CD4-positive, CD25-positive, alpha-beta regulatory T cell (primary cell): ENCODE results near the gene LAMA3. TPM values are rescaled to one million over a fixed set of nuclear protein-coding genes. Genes with fewer than 3 reads are reported as not detected.

ENCODE experiments used
- ATAC-seq, 2 donors: fragments of 150-1000 bp; cut with Tn5 transposase; one replicate each; pipeline ENCODE4 v1.10.0; 2021; ENCODE audit warnings: low read depth in 2 of 2, moderate number of reproducible peaks in 2 of 2, moderate library complexity in 1 of 2
- DNase-seq, 3 donors: peaks; one replicate each; pipeline versions ENCODE4 v3.0.0 to v3.0.0-alpha.2; 2012 to 2022; ENCODE audit warnings: mixed read lengths in 1 of 3
- H3K27ac ChIP-seq: one replicate; pipeline ENCODE4 v1.7.0; 2013; ENCODE audit warnings: mild to moderate bottlenecking, low read length; ENCODE audit not compliant: insufficient read depth, poor library complexity, severe bottlenecking
- H3K27me3 ChIP-seq: one replicate; pipeline ENCODE4 v1.7.0; 2013; ENCODE audit warnings: low read length; ENCODE audit not compliant: control insufficient read depth, insufficient read depth
- H3K36me3 ChIP-seq: one replicate; pipeline ENCODE4 v1.7.0; 2013; ENCODE audit warnings: mild to moderate bottlenecking, low read length, moderate library complexity; ENCODE audit not compliant: control insufficient read depth, insufficient read depth
- H3K4me1 ChIP-seq: 2 replicates; pipeline ENCODE4 v1.7.0; 2013; ENCODE audit warnings: mild to moderate bottlenecking, low read length; ENCODE audit not compliant: insufficient read depth, control insufficient read depth, poor library complexity, severe bottlenecking
- H3K4me3 ChIP-seq: one replicate; pipeline ENCODE4 v1.7.0; 2013; ENCODE audit warnings: low read depth, mild to moderate bottlenecking, low read length, moderate library complexity
- H3K9me3 ChIP-seq, 2 experiments: 1 replicate in 1 of 2; 2 replicates in 1 of 2; pipeline ENCODE4 v1.7.0; 2013; ENCODE audit warnings: low read length in 2 of 2, mild to moderate bottlenecking in 1 of 2, moderate library complexity in 1 of 2; ENCODE audit not compliant: control insufficient read depth in 2 of 2
- H3K27ac Mint-ChIP-seq, 3 donors: one replicate each; pipeline ENCODE4 v1.8.0; 2020 to 2022; ENCODE audit warnings: mild to moderate bottlenecking in 3 of 3, mixed read lengths in 3 of 3, moderate library complexity in 2 of 3
- H3K27me3 Mint-ChIP-seq: one replicate; pipeline ENCODE4 v1.8.0; 2022; ENCODE audit warnings: mild to moderate bottlenecking, mixed read lengths
- H3K36me3 Mint-ChIP-seq: one replicate; pipeline ENCODE4 v1.8.0; 2020; ENCODE audit warnings: mixed read lengths
- H3K4me1 Mint-ChIP-seq, 4 donors: one replicate each; pipeline ENCODE4 v1.8.0; 2020 to 2022; ENCODE audit warnings: mixed read lengths in 4 of 4, mild to moderate bottlenecking in 1 of 4
- H3K4me3 Mint-ChIP-seq, 4 donors: one replicate each; pipeline ENCODE4 v1.8.0; 2020 to 2022; ENCODE audit warnings: mild to moderate bottlenecking in 4 of 4, mixed read lengths in 4 of 4, moderate library complexity in 3 of 4
- H3K9me3 Mint-ChIP-seq, 7 donors: one replicate each; pipeline ENCODE4 v1.8.0; 2020 to 2022; ENCODE audit warnings: mixed read lengths in 7 of 7, mild to moderate bottlenecking in 3 of 7, moderate library complexity in 2 of 7
- polyA plus RNA-seq, 4 donors: library from polyadenylated mRNA; unstranded; fragments of 300-500 nt; fragmentation: Illumina TruSeq; gene quantifications; one replicate each; pipeline ENCODE4 v1.2.3, GENCODE V29; 2021
- total RNA-seq: library from RNA; stranded (reverse); gene quantifications from one replicate; pipeline ENCODE4 v1.2.3, GENCODE V29; 2022

Gene LAMA3
- total and polyA plus RNA-seq, 5 donors from 2014 or later, result 0.31 TPM; not detected in 4

DNA sequence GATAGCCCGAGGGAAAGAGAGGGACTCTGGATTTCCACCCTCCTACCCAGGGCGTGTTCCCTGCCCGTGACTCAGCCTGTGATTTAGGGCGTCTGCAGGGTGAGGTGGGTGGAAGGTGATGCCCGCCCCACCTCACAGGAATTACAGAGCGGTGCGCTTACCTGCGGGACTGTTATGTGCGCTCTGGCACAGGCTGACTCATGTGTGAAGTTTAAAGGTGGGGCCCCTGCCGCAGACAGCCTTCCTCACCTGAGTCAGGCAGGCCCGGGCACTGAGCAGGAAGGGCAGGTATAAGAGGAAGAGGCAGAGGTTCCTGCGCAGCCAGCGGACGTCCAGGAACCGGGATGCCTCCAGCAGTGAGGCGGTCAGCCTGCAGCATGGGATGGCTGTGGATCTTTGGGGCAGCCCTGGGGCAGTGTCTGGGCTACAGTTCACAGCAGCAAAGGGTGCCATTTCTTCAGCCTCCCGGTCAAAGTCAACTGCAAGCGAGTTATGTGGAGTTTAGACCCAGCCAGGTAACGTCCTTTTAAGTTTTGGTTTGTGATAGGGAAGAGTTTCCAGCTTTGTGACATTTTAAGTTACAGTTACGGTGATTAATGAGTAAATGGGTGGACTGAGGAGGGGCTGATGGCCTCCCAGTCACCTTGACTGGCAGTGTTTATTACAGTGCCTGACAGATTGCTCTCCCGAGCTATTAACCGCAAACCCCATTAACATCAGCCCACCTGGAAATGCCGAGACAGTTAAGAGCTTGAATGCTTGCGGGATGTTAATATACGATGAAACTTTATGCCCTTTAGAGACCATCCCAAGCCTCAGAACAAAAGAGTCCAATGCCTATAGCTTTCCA lies 183.7 kb downstream of the LAMA3 start:
- ATAC-seq (no peak), DNase-seq (no peak)
- H3K9me3 ChIP-seq, result no peaks in the 10 kb centered on the region
- H3K9me3 Mint-ChIP-seq, result no peaks in the 10 kb centered on the region
- H3K4me3 Mint-ChIP-seq, result peak overlapping the region in 2 of 4 donors; percentile 19 to 79
- H3K4me1 ChIP-seq, result peaks cover 17% of the 10 kb centered on the region
- H3K27me3 Mint-ChIP-seq, result no peaks in the 10 kb centered on the region
- H3K4me3 ChIP-seq, result no peak overlapping the region
- H3K27ac Mint-ChIP-seq, result peak overlapping the region in 2 of 3 donors; percentile 87 to 89
- peaks cover 11 to 35% (median 18%) of the 10 kb centered on the region in 4 donors for H3K4me1 Mint-ChIP-seq
- no peaks in the 10 kb centered on the region for H3K27me3 ChIP-seq
- no peaks in the 10 kb centered on the region for H3K36me3 ChIP-seq
- no peak overlapping the region for H3K27ac ChIP-seq
- no peaks in the 10 kb centered on the region for H3K36me3 Mint-ChIP-seq

DNA sequence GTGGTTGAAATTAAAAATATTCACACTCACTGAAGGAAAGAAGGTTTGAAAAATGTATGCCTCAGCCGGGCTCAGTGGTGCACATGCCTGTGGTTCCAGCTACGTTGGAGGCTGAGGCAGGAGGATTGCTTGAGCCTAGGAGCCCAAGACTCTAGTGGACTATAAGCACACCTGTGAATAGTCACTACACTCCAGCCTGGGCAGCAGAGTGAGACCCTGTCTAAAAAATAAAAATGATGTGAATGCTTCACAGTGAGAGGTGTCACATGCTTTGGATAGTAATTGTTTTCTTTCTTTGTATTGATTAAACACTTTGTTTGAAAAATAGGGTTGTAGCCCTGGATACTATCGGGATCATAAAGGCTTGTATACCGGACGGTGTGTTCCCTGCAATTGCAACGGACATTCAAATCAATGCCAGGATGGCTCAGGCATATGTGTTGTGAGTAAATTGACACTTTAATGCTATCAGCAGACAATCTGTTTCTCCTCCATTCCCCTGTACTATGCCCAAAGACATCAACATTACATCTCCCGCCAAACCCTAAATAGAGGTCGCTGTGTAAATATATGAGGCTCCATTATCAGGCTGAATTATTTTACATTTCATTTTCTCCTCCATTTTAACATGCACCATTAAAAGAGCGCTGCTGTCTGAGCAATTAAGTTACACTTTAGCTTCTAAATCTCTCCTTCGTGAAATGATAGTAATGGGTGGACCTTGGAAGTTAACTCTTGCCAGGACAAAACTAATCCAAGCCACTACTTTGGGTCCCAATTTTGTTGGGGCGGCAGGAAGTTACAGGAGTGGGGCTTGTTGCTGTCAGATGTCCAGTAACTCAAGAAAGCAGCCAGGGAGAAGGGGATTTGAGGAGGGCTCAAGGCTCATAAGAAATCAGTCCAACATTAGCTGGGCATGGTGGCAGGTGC lies 187.0 kb downstream of the LAMA3 start:
- Histone ChIP-seq H3K4me3 (no peak overlapping the region), H3K27ac (no peak overlapping the region), H3K9me3 (no peaks in the 10 kb centered on the region), H3K4me1 (peaks cover 10% of the 10 kb centered on the region), H3K27me3 (no peaks in the 10 kb centered on the region), H3K36me3 (no peaks in the 10 kb centered on the region)
- peaks cover 8 to 26% (median 10%) of the 10 kb centered on the region in 4 donors for H3K4me1 Mint-ChIP-seq
- ATAC-seq (no peak), DNase-seq (no peak)
- no peak overlapping the region for H3K4me3 Mint-ChIP-seq
- H3K27me3 Mint-ChIP-seq, result no peaks in the 10 kb centered on the region
- H3K27ac Mint-ChIP-seq, result no peak overlapping the region
- no peaks in the 10 kb centered on the region for H3K36me3 Mint-ChIP-seq
- H3K9me3 Mint-ChIP-seq, result no peaks in the 10 kb centered on the region

- H3K27ac Mint-ChIP-seq, result no peak overlapping the region
- H3K4me3 ChIP-seq, result no peak overlapping the region
- ATAC-seq, result no peak
Measured at GRCh38 chr18:23876921-23877320, 187.7 kb downstream of the LAMA3 start.

GRCh38 chr18:23877371-23877770 lies 188.1 kb downstream of the LAMA3 start:
- Mint-ChIP-seq H3K9me3 (no peaks in the 10 kb centered on the region), H3K4me3 (no peak overlapping the region), H3K27me3 (no peaks in the 10 kb centered on the region), H3K4me1 (peaks cover 0 to 16% (median 4%) of the 10 kb centered on the region in 4 donors), H3K36me3 (no peaks in the 10 kb centered on the region), H3K27ac (no peak overlapping the region)
- ATAC-seq, result no peak
- H3K4me1 ChIP-seq, result no peaks in the 10 kb centered on the region
- no peak overlapping the region for H3K27ac ChIP-seq
- H3K36me3 ChIP-seq, result no peaks in the 10 kb centered on the region
- H3K27me3 ChIP-seq, result no peaks in the 10 kb centered on the region
- no peaks in the 10 kb centered on the region for H3K9me3 ChIP-seq
- no peak for DNase-seq
- no peak overlapping the region for H3K4me3 ChIP-seq

More at GRCh38 chr18:23876921-23877320, 187.7 kb downstream of the LAMA3 start:
- peaks cover 3 to 20% (median 5%) of the 10 kb centered on the region in 4 donors for H3K4me1 Mint-ChIP-seq
- Histone ChIP-seq H3K9me3 (no peaks in the 10 kb centered on the region), H3K4me1 (peaks cover 3% of the 10 kb centered on the region), H3K27ac (no peak overlapping the region), H3K36me3 (no peaks in the 10 kb centered on the region), H3K27me3 (no peaks in the 10 kb centered on the region)
- H3K36me3 Mint-ChIP-seq, result no peaks in the 10 kb centered on the region
- no peaks in the 10 kb centered on the region for H3K9me3 Mint-ChIP-seq
- no peak for DNase-seq
- no peaks in the 10 kb centered on the region for H3K27me3 Mint-ChIP-seq
- no peak overlapping the region for H3K4me3 Mint-ChIP-seq

DNA sequence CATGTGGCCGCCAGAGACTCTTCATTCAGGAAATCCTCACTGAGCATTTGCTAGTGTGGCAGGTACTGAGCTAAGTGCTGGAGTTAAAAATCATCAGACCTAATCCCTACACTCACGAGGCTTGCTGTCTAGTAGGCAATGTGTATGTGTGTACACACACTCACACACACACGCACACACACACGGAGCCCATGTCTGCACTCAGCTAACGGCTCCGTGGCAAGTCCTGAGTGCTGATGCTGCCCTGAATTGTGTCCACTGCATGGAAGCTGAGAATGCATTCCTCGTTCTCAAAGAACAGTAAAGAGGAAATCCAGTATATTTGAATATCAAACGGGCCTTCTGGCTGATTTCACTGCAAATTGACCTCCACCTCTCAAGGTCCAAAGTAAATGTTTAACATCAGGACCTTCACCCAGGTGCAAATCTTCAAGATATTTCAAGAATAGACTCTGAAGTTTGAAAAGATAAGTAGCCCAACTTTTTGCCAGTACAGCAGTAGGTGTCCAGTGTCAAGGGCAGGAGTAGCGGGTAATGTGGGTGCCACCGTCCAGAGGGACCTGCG lies 189.2 kb downstream of the LAMA3 start:
- DNase-seq, result no peak
- Histone ChIP-seq H3K27ac (no peak overlapping the region), H3K4me1 (no peaks in the 10 kb centered on the region), H3K36me3 (no peaks in the 10 kb centered on the region), H3K9me3 (no peaks in the 10 kb centered on the region), H3K4me3 (no peak overlapping the region), H3K27me3 (no peaks in the 10 kb centered on the region)
- peaks cover 0 to 8% (median 3%) of the 10 kb centered on the region in 4 donors for H3K4me1 Mint-ChIP-seq
- no peak for ATAC-seq
- H3K4me3 Mint-ChIP-seq, result no peak overlapping the region
- no peaks in the 10 kb centered on the region for H3K27me3 Mint-ChIP-seq
- no peaks in the 10 kb centered on the region for H3K36me3 Mint-ChIP-seq
- no peaks in the 10 kb centered on the region for H3K9me3 Mint-ChIP-seq
- H3K27ac Mint-ChIP-seq, result no peak overlapping the region

DNA sequence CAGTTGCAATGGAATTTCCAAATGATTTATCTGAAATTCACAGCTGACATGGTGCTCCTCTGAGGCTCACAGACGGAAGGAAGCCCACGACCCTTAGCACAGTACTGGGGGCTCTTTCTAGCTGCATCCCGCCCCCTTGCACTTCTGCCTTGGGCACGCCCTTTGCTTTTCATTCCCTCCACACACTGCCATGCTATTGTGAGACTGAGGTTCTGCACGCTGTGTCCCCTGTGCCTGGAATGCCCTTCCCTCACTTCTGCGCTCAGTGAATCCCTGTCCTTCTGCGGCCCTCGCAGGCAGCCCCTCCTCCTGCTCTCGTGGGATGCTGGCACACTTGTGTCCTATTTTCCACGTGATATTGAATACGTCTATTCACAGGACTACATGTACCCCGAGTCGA lies 189.9 kb downstream of the LAMA3 start:
- no peak for ATAC-seq
- no peaks in the 10 kb centered on the region for H3K9me3 Mint-ChIP-seq
- H3K4me3 Mint-ChIP-seq, result no peak overlapping the region
- Histone ChIP-seq H3K4me1 (no peaks in the 10 kb centered on the region), H3K27ac (no peak overlapping the region), H3K4me3 (no peak overlapping the region), H3K36me3 (no peaks in the 10 kb centered on the region), H3K27me3 (no peaks in the 10 kb centered on the region), H3K9me3 (no peaks in the 10 kb centered on the region)
- H3K4me1 Mint-ChIP-seq, result peaks cover 0 to 2% (median under 1%) of the 10 kb centered on the region in 4 donors
- no peak for DNase-seq
- H3K27ac Mint-ChIP-seq, result no peak overlapping the region
- H3K36me3 Mint-ChIP-seq, result no peaks in the 10 kb centered on the region
- no peaks in the 10 kb centered on the region for H3K27me3 Mint-ChIP-seq

DNA sequence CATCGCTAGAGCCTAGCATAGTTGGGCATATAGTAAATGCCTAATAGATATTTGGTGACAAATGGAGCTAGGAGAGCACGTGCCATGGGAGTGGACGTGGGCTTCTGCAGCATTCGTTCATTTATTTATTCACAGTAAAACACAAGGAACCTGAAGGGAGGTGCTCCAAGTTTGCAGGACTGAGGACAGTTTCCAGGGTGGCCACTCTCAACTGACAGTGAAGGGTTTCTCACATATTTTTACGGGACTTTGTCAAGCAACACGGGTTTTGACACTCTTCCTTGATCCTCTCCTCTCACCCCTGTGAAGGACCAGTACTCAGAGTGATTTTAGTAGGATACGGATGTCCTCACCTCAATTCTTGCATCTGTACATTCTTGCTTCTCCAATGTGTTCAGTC lies 190.3 kb downstream of the LAMA3 start:
- no peak overlapping the region for H3K27ac Mint-ChIP-seq
- H3K4me3 ChIP-seq, result no peak overlapping the region
- H3K27me3 ChIP-seq, result no peaks in the 10 kb centered on the region
- no peaks in the 10 kb centered on the region for H3K27me3 Mint-ChIP-seq
- no peak for DNase-seq
- no peak for ATAC-seq
- no peaks in the 10 kb centered on the region for H3K36me3 ChIP-seq
- H3K9me3 ChIP-seq, result no peaks in the 10 kb centered on the region
- peaks cover 0 to 1% (median 0%) of the 10 kb centered on the region in 7 donors for H3K9me3 Mint-ChIP-seq
- no peak overlapping the region for H3K4me3 Mint-ChIP-seq
- H3K4me1 Mint-ChIP-seq, result peaks cover 0 to 5% (median 4%) of the 10 kb centered on the region in 4 donors
- H3K27ac ChIP-seq, result no peak overlapping the region
- H3K36me3 Mint-ChIP-seq, result no peaks in the 10 kb centered on the region
- H3K4me1 ChIP-seq, result no peaks in the 10 kb centered on the region
